Peyer's patch (tissue), 4 donors: ENCODE measurements around the gene NDUFS1. TPM values are rescaled to one million over a fixed set of nuclear protein-coding genes. Genes with fewer than 3 reads are reported as not detected.
"Not testable (repeated sequence)": the region's sequence is repeated elsewhere in the genome, so short reads cannot be mapped to it uniquely, and the experiment has no call there.

Source experiments
- DNase-seq, 3 donors: peaks; one replicate each; pipeline ENCODE4 v3.0.0-alpha.2; 2017 to 2019
- H3K27ac ChIP-seq, 4 donors: fragments of 200-600 bp; sonication (generic); one replicate each; pipeline ENCODE4 v1.5.1; 2016 to 2019
- H3K27me3 ChIP-seq, 2 donors: fragments of 200-600 bp; sonication (generic); one replicate each; pipeline ENCODE4 v1.5.1; 2019
- H3K36me3 ChIP-seq, 3 donors: fragments of 200-600 bp; sonication (generic); one replicate each; pipeline ENCODE4 v1.5.1; 2016 to 2019
- H3K4me1 ChIP-seq, 4 donors: fragments of 200-600 bp; sonication (generic); one replicate each; pipeline ENCODE4 v1.5.1; 2016 to 2019
- H3K4me3 ChIP-seq, 4 donors: fragments of 200-600 bp; sonication (generic); 1 replicate in 3 of 4; 2 replicates in 1 of 4; pipeline ENCODE4 v1.5.1; 2016 to 2019; ENCODE audit warnings: mild to moderate bottlenecking in 1 of 4
- H3K9me3 ChIP-seq, 4 donors: fragments of 200-600 bp; sonication (generic); one replicate each; pipeline ENCODE4 v1.5.1; 2016 to 2019; ENCODE audit warnings: mild to moderate bottlenecking in 1 of 4
- CTCF ChIP-seq, 6 experiments: fragments of 450-650 bp in 4 of 6; fragments of 200-600 bp in 2 of 6; sonication (generic) in 1 of 6; IDR thresholded peaks; one replicate each; pipeline ENCODE4 v1.5.1; 2017 to 2019; ENCODE audit warnings: antibody characterized with exemption in 6 of 6, mild to moderate bottlenecking in 3 of 6, moderate library complexity in 1 of 6
- POLR2A ChIP-seq, 2 donors: fragments of 450-650 bp; IDR thresholded peaks; one replicate each; pipeline ENCODE4 v1.5.1; 2017; ENCODE audit warnings: antibody characterized with exemption in 2 of 2, mild to moderate bottlenecking in 2 of 2, moderate library complexity in 2 of 2
- total RNA-seq, 4 donors: library from RNA; depleted of rRNA; stranded (reverse); fragments of >200 nt; gene quantifications; one replicate each; pipeline ENCODE4 v1.1.0, GENCODE V29; 2016

NDUFS1 gene
- total RNA-seq, 4 donors from 2014 or later = 81.9 to 95.3 (median 89.3) TPM

- Histone ChIP-seq H3K4me3 (no peak overlapping the region), H3K27me3 (no peaks in the 10 kb centered on the region), H3K36me3 (peaks cover 0 to 96% (median 0%) of the 10 kb centered on the region in 3 donors), H3K27ac (no peak overlapping the region), H3K4me1 (no peaks in the 10 kb centered on the region), H3K9me3 (no peaks in the 10 kb centered on the region)
- TF ChIP-seq CTCF (IDR thresholded peaks at IDR 0.05) (no peak), POLR2A (IDR thresholded peaks at IDR 0.05) (no peak)
- no peak for DNase-seq
Measured at GRCh38 chr2:206145665-206146064, 13.6 kb downstream of the NDUFS1 start.

- no peak overlapping the region for H3K4me3 ChIP-seq
- TF ChIP-seq POLR2A (IDR thresholded peaks at IDR 0.05) (no peak), CTCF (IDR thresholded peaks at IDR 0.05) (no peak)
- DNase-seq = no peak
- no peaks in the 10 kb centered on the region for H3K9me3 ChIP-seq
- no peak overlapping the region for H3K27ac ChIP-seq
- peaks cover 0 to 98% (median 0%) of the 10 kb centered on the region in 3 donors for H3K36me3 ChIP-seq
- H3K4me1 ChIP-seq = no peaks in the 10 kb centered on the region
- no peaks in the 10 kb centered on the region for H3K27me3 ChIP-seq
Measured at GRCh38 chr2:206144383-206144782, 14.9 kb downstream of the NDUFS1 start.

- TF ChIP-seq POLR2A (IDR thresholded peaks at IDR 0.05) (no peak), CTCF (IDR thresholded peaks at IDR 0.05) (no peak)
- peaks cover 0 to 98% (median 0%) of the 10 kb centered on the region in 3 donors for H3K36me3 ChIP-seq
Measured at GRCh38 chr2:206143451-206143850, 15.8 kb downstream of the NDUFS1 start.

GRCh38 chr2:206127656-206128055, 31.6 kb downstream of the NDUFS1 start:
- Histone ChIP-seq H3K9me3 (no peaks in the 10 kb centered on the region), H3K4me3 (no peak overlapping the region), H3K27ac (no peak overlapping the region), H3K4me1 (no peaks in the 10 kb centered on the region), H3K27me3 (no peaks in the 10 kb centered on the region), H3K36me3 (peaks cover 0 to 100% (median 0%) of the 10 kb centered on the region in 3 donors)
- TF ChIP-seq POLR2A (IDR thresholded peaks at IDR 0.05) (no peak), CTCF (IDR thresholded peaks at IDR 0.05) (no peak)
- DNase-seq = no peak

More at GRCh38 chr2:206143451-206143850, 15.8 kb downstream of the NDUFS1 start:
- no peak overlapping the region for H3K27ac ChIP-seq
- no peaks in the 10 kb centered on the region for H3K9me3 ChIP-seq
- no peaks in the 10 kb centered on the region for H3K4me1 ChIP-seq
- no peak for DNase-seq
- no peak overlapping the region for H3K4me3 ChIP-seq
- H3K27me3 ChIP-seq = no peaks in the 10 kb centered on the region

GRCh38 chr2:206125901-206126300, 33.3 kb downstream of the NDUFS1 start:
- DNase-seq = no peak

GRCh38 chr2:206122569-206122968, 36.7 kb downstream of the NDUFS1 start:
- not testable (repeated sequence) for H3K27ac ChIP-seq, H3K4me3 ChIP-seq, DNase-seq, H3K27me3 ChIP-seq, H3K4me1 ChIP-seq, H3K9me3 ChIP-seq
- H3K36me3 ChIP-seq = peaks cover 0 to 90% (median 0%) of the 10 kb centered on the region in 3 donors

More at GRCh38 chr2:206125901-206126300, 33.3 kb downstream of the NDUFS1 start:
- Histone ChIP-seq H3K4me1 (no peaks in the 10 kb centered on the region), H3K27me3 (no peaks in the 10 kb centered on the region), H3K9me3 (no peaks in the 10 kb centered on the region), H3K4me3 (no peak overlapping the region), H3K27ac (no peak overlapping the region), H3K36me3 (peaks cover 0 to 98% (median 0%) of the 10 kb centered on the region in 3 donors)
- no peak for TF ChIP-seq POLR2A (IDR thresholded peaks at IDR 0.05)
- TF ChIP-seq CTCF (IDR thresholded peaks at IDR 0.05) = no peak
